HFF-Myc (cell line): ENCODE results near the gene GRID2IP.
A peak's percentile ranks its signal among the peaks of the same experiment; 100 is the strongest.
"Not testable (repeated sequence)": the region's sequence is repeated elsewhere in the genome, so short reads cannot be mapped to it uniquely, and the experiment has no call there.

Experiments
- DNase-seq: peaks from one replicate; pipeline ENCODE4 v3.0.0-alpha.2; 2011; ENCODE audit warnings: low read depth; ENCODE audit errors: extremely low read depth
- H3K4me3 ChIP-seq: replicated peaks from 2 replicates; pipeline ENCODE4 v1.5.1; 2011; ENCODE audit warnings: low read depth, mild to moderate bottlenecking, control low read depth, low read length
- CTCF ChIP-seq: IDR thresholded peaks from 2 replicates; pipeline ENCODE4 v1.5.1; 2012; ENCODE audit warnings: mild to moderate bottlenecking, low read depth, low read length, control low read depth; ENCODE audit errors: missing control alignments

Gene GRID2IP

GRCh38 chr7:6579446-6579845 is 28.2 kb upstream of the GRID2IP start:
- H3K4me3 ChIP-seq = no peak overlapping the region
- DNase-seq = no peak

DNA sequence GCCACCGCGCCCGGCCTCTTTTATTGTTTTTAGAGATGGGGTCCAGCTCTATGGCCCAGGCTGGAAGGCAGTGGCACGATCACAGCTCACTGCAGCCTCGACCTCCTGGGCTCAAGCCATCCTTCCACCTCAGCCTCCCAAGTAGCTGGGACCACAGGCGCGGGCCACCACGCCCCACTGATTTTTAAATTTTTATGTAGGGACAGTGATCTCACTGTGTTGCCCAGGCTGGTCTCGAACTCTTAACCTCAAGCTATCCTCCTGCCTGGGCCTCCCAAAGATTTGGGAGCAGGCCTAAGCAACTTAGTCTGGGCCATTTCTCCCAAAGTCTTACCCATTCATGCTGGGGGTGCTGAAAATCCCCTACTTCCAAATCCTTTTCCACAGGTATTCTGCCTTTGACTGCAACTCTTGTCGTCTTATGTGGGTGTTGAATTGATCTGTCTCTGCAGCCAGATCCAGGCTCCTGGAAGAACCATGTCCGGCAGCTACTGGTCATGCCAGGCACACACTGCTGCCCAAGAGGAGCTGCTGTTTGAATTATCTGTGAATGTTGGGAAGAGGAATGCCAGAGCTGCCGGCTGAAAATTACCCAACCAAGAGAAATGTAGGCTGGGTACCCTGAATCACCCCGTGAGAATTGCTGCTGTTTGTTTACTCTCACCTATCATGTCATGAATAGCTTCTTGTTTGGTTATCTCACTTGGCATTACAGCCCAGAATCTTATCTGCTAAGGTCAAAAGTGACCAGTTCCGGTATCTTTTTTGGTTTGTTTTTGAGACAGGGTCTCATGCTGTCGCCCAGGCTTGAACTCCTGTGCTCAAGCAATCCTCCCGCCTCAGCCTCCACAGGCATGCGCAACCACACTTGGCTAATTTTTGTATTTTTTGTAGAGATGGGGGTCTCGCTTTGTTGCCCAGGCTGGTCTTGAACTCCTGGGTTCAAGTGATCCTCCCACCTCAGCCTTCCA is 27.1 kb upstream of the GRID2IP start:
- TF ChIP-seq CTCF = no peak
- peak overlapping the region; percentile 70 for H3K4me3 ChIP-seq
- DNase-seq = no peak

More at GRCh38 chr7:6579446-6579845, 28.2 kb upstream of the GRID2IP start:
- TF ChIP-seq CTCF = peak; percentile 15

GRCh38 chr7:6577369-6578113 is 26.3 kb upstream of the GRID2IP start, which contains the start of gene ZDHHC4:
TSS of gene ZDHHC4 (plus strand) at chr7:6577454. CDS start at chr7:6580562, 3,108 bp downstream.
- peak; percentile 52 for DNase-seq
- no peak for TF ChIP-seq CTCF
- peak within 1 kb of the TSS; percentile 70 for H3K4me3 ChIP-seq

GRCh38 chr7:6576867-6577368 is 25.7 kb upstream of the GRID2IP start:
- DNase-seq = not testable (repeated sequence)
- peak overlapping the region; percentile 70 for H3K4me3 ChIP-seq

- H3K4me3 ChIP-seq = peak overlapping the region; percentile 70
- DNase-seq = no peak
- no peak for TF ChIP-seq CTCF
Measured at GRCh38 chr7:6576024-6576866, 25.0 kb upstream of the GRID2IP start.

DNA sequence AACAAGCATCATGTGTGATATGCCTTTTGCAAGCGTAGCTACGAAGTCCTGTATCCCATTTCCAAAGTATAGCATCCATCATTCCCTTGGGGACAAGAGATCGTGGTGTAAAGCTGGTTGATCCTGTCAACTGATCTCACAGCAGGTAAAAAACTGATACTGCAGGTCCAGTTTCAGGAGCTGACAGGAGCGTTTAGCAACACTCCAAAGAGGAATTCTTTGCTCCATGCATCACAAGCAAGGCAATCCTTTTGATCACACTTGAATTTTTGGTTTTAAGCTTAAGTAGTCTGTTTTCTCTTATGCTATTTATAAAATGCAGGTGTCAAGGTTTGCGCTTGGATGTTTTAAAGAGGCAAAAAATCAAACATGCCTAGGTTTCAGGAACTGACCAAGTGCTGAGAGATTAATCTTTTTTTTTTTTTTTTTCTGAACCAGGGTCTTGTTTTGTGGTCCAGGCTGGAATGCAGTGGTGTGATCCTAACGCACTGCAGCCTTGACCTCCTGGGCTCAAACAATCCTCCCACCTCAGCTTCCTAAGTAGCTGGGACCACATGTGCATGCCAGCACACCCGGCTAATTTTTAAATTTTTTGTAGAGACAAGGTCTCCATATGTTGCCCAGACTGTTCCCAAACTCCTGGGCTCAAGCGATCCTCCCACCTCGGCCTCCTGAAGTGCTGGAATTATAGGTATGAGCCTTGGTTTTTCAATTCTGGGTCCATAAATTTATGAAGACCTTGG is 24.2 kb upstream of the GRID2IP start:
- no peak for DNase-seq
- no peak overlapping the region for H3K4me3 ChIP-seq
- TF ChIP-seq CTCF = no peak
